SK-N-SH (cell line): ENCODE results near the gene NDEL1. TPM values are rescaled to one million over a fixed set of nuclear protein-coding genes. Genes with fewer than 3 reads are reported as not detected.

Experiments
- CTCF ChIA-PET: fragments of 300-600, 350-600 bp; formaldehyde crosslinking; extraction: SDS; loops from one replicate; lab custom pipeline; 2021; lab: Yijun Ruan, JAX
- POLR2A ChIA-PET: fragments of 350-600 bp; sonication (Branson Sonifier 250); formaldehyde crosslinking; extraction: SDS; loops from one replicate; lab custom pipeline; 2020; ENCODE audit warnings: antibody characterized with exemption, inconsistent platforms; lab: Yijun Ruan, JAX
- DNase-seq: peaks from one replicate; pipeline ENCODE4 v3.0.0; 2012
- H2AFZ ChIP-seq: fragments of 200-600 bp; sonication (generic); 2 replicates; pipeline ENCODE4 v1.8.1; 2016; ENCODE audit warnings: antibody characterized with exemption, mild to moderate bottlenecking, low read depth
- H3F3A ChIP-seq: fragments of 200-600 bp; sonication (generic); replicated peaks from 2 replicates; pipeline ENCODE3; 2016; ENCODE audit warnings: antibody characterized with exemption, mild to moderate bottlenecking; ENCODE audit not compliant: insufficient read depth
- H3K27ac ChIP-seq, 2 experiments: fragments of 200-500 bp in 1 of 2; fragments of 200-600 bp in 1 of 2; sonication (Bioruptor generic) in 1 of 2; sonication (generic), shearing (Covaris generic) in 1 of 2; 2 replicates each; pipeline versions ENCODE4 v1.5.1 to v1.6.1; 2014 to 2016; ENCODE audit warnings: low read depth in 2 of 2, inconsistent platforms in 1 of 2, low read length in 1 of 2, mild to moderate bottlenecking in 1 of 2, mixed read lengths in 1 of 2
- H3K27me3 ChIP-seq: fragments of 200-600 bp; sonication (generic), shearing (Covaris generic); 2 replicates; pipeline ENCODE4 v1.6.1; 2016; ENCODE audit warnings: mixed run types; ENCODE audit not compliant: insufficient read depth
- H3K36me3 ChIP-seq, 2 experiments: fragments of 200-500 bp in 1 of 2; fragments of 200-600 bp in 1 of 2; sonication (Bioruptor generic) in 1 of 2; sonication (generic) in 1 of 2; replicated peaks in 1 of 2; 2 replicates each; pipeline versions ENCODE3 to v1.5.1; 2014 to 2016; ENCODE audit warnings: low read length in 1 of 2, mild to moderate bottlenecking in 1 of 2; ENCODE audit not compliant: insufficient read depth in 2 of 2, control insufficient read depth in 1 of 2
- H3K4me1 ChIP-seq, 2 experiments: fragments of 200-500 bp in 1 of 2; fragments of 200-600 bp in 1 of 2; sonication (Bioruptor generic) in 1 of 2; sonication (generic), shearing (Covaris generic) in 1 of 2; 2 replicates each; pipeline versions ENCODE4 v1.5.1 to v1.6.1; 2014 to 2016; ENCODE audit warnings: low read depth in 1 of 2, low read length in 1 of 2, mixed run types in 1 of 2; ENCODE audit not compliant: insufficient read depth in 2 of 2, control insufficient read depth in 1 of 2
- H3K4me2 ChIP-seq: fragments of 200-600 bp; sonication (generic), shearing (Covaris generic); 2 replicates; pipeline ENCODE4 v1.6.1; 2017; ENCODE audit warnings: mixed run types
- H3K4me3 ChIP-seq, 2 experiments: fragments of 200-500 bp in 1 of 2; fragments of 200-600 bp in 1 of 2; sonication (Bioruptor generic) in 1 of 2; sonication (generic), shearing (Covaris generic) in 1 of 2; 2 replicates each; pipeline versions ENCODE4 v1.5.1 to v1.8.1; 2014 to 2016; ENCODE audit warnings: low read depth in 2 of 2, inconsistent platforms in 1 of 2, low read length in 1 of 2, mild to moderate bottlenecking in 1 of 2, mixed read lengths in 1 of 2, moderate library complexity in 1 of 2
- H3K79me2 ChIP-seq: fragments of 200-600 bp; sonication (generic); 2 replicates; pipeline ENCODE4 v1.8.1; 2017; ENCODE audit warnings: mild to moderate bottlenecking; ENCODE audit not compliant: insufficient read depth
- H3K9ac ChIP-seq: fragments of 200-600 bp; sonication (generic); 2 replicates; pipeline ENCODE4 v1.6.1; 2017; ENCODE audit warnings: mixed run types
- H3K9me2 ChIP-seq: fragments of 200-600 bp; sonication (generic); 2 replicates; pipeline ENCODE4 v1.6.1; 2017; ENCODE audit warnings: mixed run types
- H3K9me3 ChIP-seq: fragments of 200-600 bp; sonication (generic); 2 replicates; pipeline ENCODE4 v1.6.1; 2017; ENCODE audit warnings: mixed run types, mild to moderate bottlenecking, moderate library complexity
- H4K20me1 ChIP-seq: fragments of 200-600 bp; sonication (generic); 2 replicates; pipeline ENCODE4 v1.6.1; 2017; ENCODE audit warnings: mild to moderate bottlenecking, mixed run types; ENCODE audit not compliant: insufficient read depth
- FOXJ3 ChIP-seq: sonication (generic); formaldehyde crosslinking; IDR thresholded peaks from 2 replicates; pipeline ENCODE4 v1.5.1; 2020; ENCODE audit warnings: mild to moderate bottlenecking, missing genetic modification reagents
- FOXM1 ChIP-seq: IDR thresholded peaks from 2 replicates; pipeline ENCODE4 v1.4.0; 2012; ENCODE audit warnings: low read depth, mild to moderate bottlenecking
- GABPA ChIP-seq: IDR thresholded peaks from 2 replicates; pipeline ENCODE4 v1.4.0; 2012; ENCODE audit warnings: low read depth, mild to moderate bottlenecking
- GATA2 ChIP-seq: sonication (generic); formaldehyde crosslinking; IDR thresholded peaks from 2 replicates; pipeline ENCODE4 v1.5.0; 2020; ENCODE audit warnings: mild to moderate bottlenecking, missing genetic modification reagents
- NRF1 ChIP-seq: IDR thresholded peaks from 2 replicates; pipeline ENCODE4 v1.6.1; 2012; ENCODE audit warnings: low read depth, mild to moderate bottlenecking, low read length
- RAD21 ChIP-seq: IDR thresholded peaks from 2 replicates; pipeline ENCODE4 v1.6.1; 2012; ENCODE audit warnings: mild to moderate bottlenecking, low read length
- RFX5 ChIP-seq: IDR thresholded peaks from 2 replicates; pipeline ENCODE4 v1.6.1; 2012; ENCODE audit warnings: mild to moderate bottlenecking, improper control_type of control experiment, low read length
- RXRA ChIP-seq: IDR thresholded peaks from 2 replicates; pipeline ENCODE4 v1.4.0; 2012; ENCODE audit warnings: low read depth, mild to moderate bottlenecking, borderline replicate concordance
- SIN3A ChIP-seq: IDR thresholded peaks from 2 replicates; pipeline ENCODE4 v1.6.1; 2012; ENCODE audit warnings: low read depth, mild to moderate bottlenecking, low read length, moderate library complexity, borderline replicate concordance
- TCF12 ChIP-seq: IDR thresholded peaks from 2 replicates; pipeline ENCODE4 v1.4.0; 2012
- ZBTB33 ChIP-seq: IDR thresholded peaks from 2 replicates; pipeline ENCODE4 v1.4.0; 2012; ENCODE audit warnings: low read depth, borderline replicate concordance
- WGBS: methylation state at CpG from one replicate; pipeline ENCODE4 v1.1.6; 2017; ENCODE audit warnings: low lambda C conversion rate; 5-methylcytosine and 5-hydroxymethylcytosine counted together
- polyA plus RNA-seq, 3 experiments: library from polyadenylated mRNA; depleted of rRNA; stranded (reverse); fragments of >200 nt; gene quantifications; 2 replicates each; pipeline ENCODE4 v1.2.3, GENCODE V29; 2012
- TF ChIP-seq, protein P1 (sequence below): fragments of 200-600 bp; sonication (generic); IDR thresholded peaks from 2 replicates; pipeline ENCODE4 v1.6.1; 2017; ENCODE audit warnings: antibody characterized with exemption, mild to moderate bottlenecking, moderate library complexity
- TF ChIP-seq, protein P2 (sequence below): IDR thresholded peaks from 2 replicates; pipeline ENCODE4 v1.6.1; 2012; ENCODE audit warnings: mild to moderate bottlenecking, low read depth, low read length, moderate library complexity

NDEL1 gene
- polyA plus RNA-seq, 1 of the 3 experiments (the other 2 are of a cell fraction), result 49.5 TPM

GRCh38 chr17:8462564-8462963 is 26.9 kb downstream of the NDEL1 start:
- CTCF ChIA-PET, result interaction anchor here (0.6 kb wide), 1 partner anchor 56 kb away, joined by 3 read pairs; no protein-coding TSS in a partner anchor
- Histone ChIP-seq H3K4me1 (no peaks in the 10 kb centered on the region; a peak in 2 of 4 replicates), H3F3A (no peaks in the 10 kb centered on the region), H3K9me2 (no peaks in the 10 kb centered on the region), H3K27me3 (no peaks in the 10 kb centered on the region), H3K36me3 (peaks cover 54 to 75% of the 10 kb centered on the region in 2 experiments), H3K27ac (no peak overlapping the region), H3K4me2 (no peak overlapping the region), H2AFZ (no peak overlapping the region), H4K20me1 (peaks cover 60% of the 10 kb centered on the region), H3K79me2 (peaks cover 74% of the 10 kb centered on the region), H3K9ac (no peak overlapping the region), H3K4me3 (no peak overlapping the region), H3K9me3 (no peaks in the 10 kb centered on the region)
- no peak for DNase-seq
- WGBS, result 78% methylated on average over 5 of the region's 5 CpGs
- TF ChIP-seq, protein P1, sequence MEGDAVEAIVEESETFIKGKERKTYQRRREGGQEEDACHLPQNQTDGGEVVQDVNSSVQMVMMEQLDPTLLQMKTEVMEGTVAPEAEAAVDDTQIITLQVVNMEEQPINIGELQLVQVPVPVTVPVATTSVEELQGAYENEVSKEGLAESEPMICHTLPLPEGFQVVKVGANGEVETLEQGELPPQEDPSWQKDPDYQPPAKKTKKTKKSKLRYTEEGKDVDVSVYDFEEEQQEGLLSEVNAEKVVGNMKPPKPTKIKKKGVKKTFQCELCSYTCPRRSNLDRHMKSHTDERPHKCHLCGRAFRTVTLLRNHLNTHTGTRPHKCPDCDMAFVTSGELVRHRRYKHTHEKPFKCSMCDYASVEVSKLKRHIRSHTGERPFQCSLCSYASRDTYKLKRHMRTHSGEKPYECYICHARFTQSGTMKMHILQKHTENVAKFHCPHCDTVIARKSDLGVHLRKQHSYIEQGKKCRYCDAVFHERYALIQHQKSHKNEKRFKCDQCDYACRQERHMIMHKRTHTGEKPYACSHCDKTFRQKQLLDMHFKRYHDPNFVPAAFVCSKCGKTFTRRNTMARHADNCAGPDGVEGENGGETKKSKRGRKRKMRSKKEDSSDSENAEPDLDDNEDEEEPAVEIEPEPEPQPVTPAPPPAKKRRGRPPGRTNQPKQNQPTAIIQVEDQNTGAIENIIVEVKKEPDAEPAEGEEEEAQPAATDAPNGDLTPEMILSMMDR, result no peak
- TF ChIP-seq RAD21, result no peak
- no peak for TF ChIP-seq SIN3A
- TF ChIP-seq GABPA, result no peak
- TF ChIP-seq ZBTB33, result no peak
- TF ChIP-seq GATA2 (CRISPR knock-in tag), result no peak
- TF ChIP-seq, protein P2, sequence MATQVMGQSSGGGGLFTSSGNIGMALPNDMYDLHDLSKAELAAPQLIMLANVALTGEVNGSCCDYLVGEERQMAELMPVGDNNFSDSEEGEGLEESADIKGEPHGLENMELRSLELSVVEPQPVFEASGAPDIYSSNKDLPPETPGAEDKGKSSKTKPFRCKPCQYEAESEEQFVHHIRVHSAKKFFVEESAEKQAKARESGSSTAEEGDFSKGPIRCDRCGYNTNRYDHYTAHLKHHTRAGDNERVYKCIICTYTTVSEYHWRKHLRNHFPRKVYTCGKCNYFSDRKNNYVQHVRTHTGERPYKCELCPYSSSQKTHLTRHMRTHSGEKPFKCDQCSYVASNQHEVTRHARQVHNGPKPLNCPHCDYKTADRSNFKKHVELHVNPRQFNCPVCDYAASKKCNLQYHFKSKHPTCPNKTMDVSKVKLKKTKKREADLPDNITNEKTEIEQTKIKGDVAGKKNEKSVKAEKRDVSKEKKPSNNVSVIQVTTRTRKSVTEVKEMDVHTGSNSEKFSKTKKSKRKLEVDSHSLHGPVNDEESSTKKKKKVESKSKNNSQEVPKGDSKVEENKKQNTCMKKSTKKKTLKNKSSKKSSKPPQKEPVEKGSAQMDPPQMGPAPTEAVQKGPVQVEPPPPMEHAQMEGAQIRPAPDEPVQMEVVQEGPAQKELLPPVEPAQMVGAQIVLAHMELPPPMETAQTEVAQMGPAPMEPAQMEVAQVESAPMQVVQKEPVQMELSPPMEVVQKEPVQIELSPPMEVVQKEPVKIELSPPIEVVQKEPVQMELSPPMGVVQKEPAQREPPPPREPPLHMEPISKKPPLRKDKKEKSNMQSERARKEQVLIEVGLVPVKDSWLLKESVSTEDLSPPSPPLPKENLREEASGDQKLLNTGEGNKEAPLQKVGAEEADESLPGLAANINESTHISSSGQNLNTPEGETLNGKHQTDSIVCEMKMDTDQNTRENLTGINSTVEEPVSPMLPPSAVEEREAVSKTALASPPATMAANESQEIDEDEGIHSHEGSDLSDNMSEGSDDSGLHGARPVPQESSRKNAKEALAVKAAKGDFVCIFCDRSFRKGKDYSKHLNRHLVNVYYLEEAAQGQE, result no peak
- no peak for TF ChIP-seq NRF1
- no peak for TF ChIP-seq TCF12
- TF ChIP-seq FOXJ3, result no peak
- no peak for TF ChIP-seq RFX5
- no peak for TF ChIP-seq FOXM1
- TF ChIP-seq RXRA, result no peak
- POLR2A ChIA-PET, result no interaction called here
